ENCODE data around the gene CDAN1. TPM values are rescaled to one million over a fixed set of nuclear protein-coding genes. Genes with fewer than 3 reads are reported as not detected.

The CDAN1 gene
- total and polyA plus RNA-seq, 5 donors = 4.7 to 8.0 (median 7.0) TPM

- Histone ChIP-seq H3K27ac (ENCODE audit: low read length) (no peak overlapping the region), H3K4me1 (ENCODE audit: control insufficient read depth, insufficient read depth, low read length) (no peaks in the 10 kb centered on the region), H3K9me3 (ENCODE audit: control insufficient read depth, low read length) (no peaks in the 10 kb centered on the region), H3K4me3 (ENCODE audit: low read length) (no peak overlapping the region), H3K27me3 (ENCODE audit: control insufficient read depth, insufficient read depth) (no peaks in the 10 kb centered on the region)
- intact Hi-C loops (cut with DNase I) = no loop called here
- 88% methylated on average over 4 of the region's 4 CpGs for WGBS
- DNase-seq (no peak), ATAC-seq (no peak)
These were observed 13.9 kb downstream of the CDAN1 start for GRCh38 chr15:42723068-42723467.

DNA sequence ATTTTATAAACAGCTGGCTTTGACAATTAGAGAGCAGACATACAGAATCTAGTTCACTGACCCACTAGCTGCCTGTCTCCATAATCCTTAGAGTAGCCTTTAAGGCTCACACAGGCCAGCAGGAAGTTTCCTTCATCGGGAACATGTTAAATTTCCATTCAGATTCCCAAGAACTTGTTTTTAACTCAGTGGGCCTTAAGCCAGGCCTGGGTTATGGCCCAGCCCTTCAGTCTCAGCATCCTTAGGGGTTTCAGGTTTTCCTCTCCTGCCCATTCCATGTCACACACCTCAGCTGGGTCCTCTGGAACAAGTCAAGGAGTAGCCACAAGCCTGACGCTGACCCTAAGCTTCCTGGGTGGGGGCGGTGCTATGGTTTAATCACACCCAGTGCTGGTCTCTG is 15.0 kb downstream of the CDAN1 start:
- DNase-seq (no peak), ATAC-seq (peak; percentile 3 to 46)
- intact Hi-C loops (cut with DNase I) = no loop called here
- H3K27ac ChIP-seq (ENCODE audit: low read length) = no peak overlapping the region
- 54% methylated on average over 3 of the region's 3 CpGs for WGBS
- H3K27me3 ChIP-seq (ENCODE audit: control insufficient read depth, insufficient read depth) = no peaks in the 10 kb centered on the region
- no peaks in the 10 kb centered on the region for H3K9me3 ChIP-seq (ENCODE audit: control insufficient read depth, low read length)
- no peak overlapping the region for H3K4me3 ChIP-seq (ENCODE audit: low read length)
- no peaks in the 10 kb centered on the region for H3K4me1 ChIP-seq (ENCODE audit: control insufficient read depth, insufficient read depth, low read length)

- intact Hi-C loops (cut with DNase I) = no loop called here
- no peak for DNase-seq
- WGBS = 80% methylated on average over 6 of the region's 6 CpGs
- no peaks in the 10 kb centered on the region for H3K27me3 ChIP-seq (ENCODE audit: control insufficient read depth, insufficient read depth)
- no peaks in the 10 kb centered on the region for H3K4me1 ChIP-seq (ENCODE audit: control insufficient read depth, insufficient read depth, low read length)
- no peak for ATAC-seq
- H3K9me3 ChIP-seq (ENCODE audit: control insufficient read depth, low read length) = no peaks in the 10 kb centered on the region
- no peak overlapping the region for H3K4me3 ChIP-seq (ENCODE audit: low read length)
- no peak overlapping the region for H3K27ac ChIP-seq (ENCODE audit: low read length)
These were observed 15.9 kb downstream of the CDAN1 start for GRCh38 chr15:42721016-42721415.

- Histone ChIP-seq H3K4me1 (ENCODE audit: control insufficient read depth, insufficient read depth, low read length) (no peaks in the 10 kb centered on the region), H3K4me3 (ENCODE audit: low read length) (no peak overlapping the region), H3K9me3 (ENCODE audit: control insufficient read depth, low read length) (no peaks in the 10 kb centered on the region), H3K27me3 (ENCODE audit: control insufficient read depth, insufficient read depth) (no peaks in the 10 kb centered on the region), H3K27ac (ENCODE audit: low read length) (no peak overlapping the region)
- intact Hi-C loops (cut with DNase I) = no loop called here
- WGBS = 86% methylated on average over 3 of the region's 3 CpGs
- DNase-seq = no peak
- ATAC-seq = no peak
These were observed 16.9 kb downstream of the CDAN1 start for GRCh38 chr15:42720071-42720470.

DNA sequence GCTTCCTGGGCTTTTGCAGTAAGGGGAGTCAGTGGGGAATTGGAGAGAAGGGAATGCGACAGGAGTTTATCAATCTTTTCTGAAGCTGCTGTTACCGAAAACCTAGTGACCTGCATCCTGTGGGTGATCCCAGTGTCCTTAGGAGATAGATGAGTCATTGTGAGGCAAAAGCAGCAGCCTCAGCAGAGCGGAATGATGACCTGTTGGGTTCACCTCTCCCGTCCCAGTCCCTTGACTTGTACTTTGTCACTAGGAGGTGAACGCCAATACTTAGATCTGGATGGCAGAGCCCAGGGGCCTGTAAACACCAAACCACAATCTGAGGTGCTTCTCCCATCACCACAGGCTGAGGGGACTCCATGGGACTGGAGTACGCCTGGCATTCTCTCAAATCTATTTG is 17.9 kb downstream of the CDAN1 start:
- intact Hi-C loops (cut with DNase I) = no loop called here
- 88% methylated on average over 6 of the region's 6 CpGs for WGBS
- no peaks in the 10 kb centered on the region for H3K27me3 ChIP-seq (ENCODE audit: control insufficient read depth, insufficient read depth)
- no peak overlapping the region for H3K27ac ChIP-seq (ENCODE audit: low read length)
- no peak for ATAC-seq
- no peaks in the 10 kb centered on the region for H3K4me1 ChIP-seq (ENCODE audit: control insufficient read depth, insufficient read depth, low read length)
- no peak overlapping the region for H3K4me3 ChIP-seq (ENCODE audit: low read length)
- DNase-seq = no peak
- H3K9me3 ChIP-seq (ENCODE audit: control insufficient read depth, low read length) = no peaks in the 10 kb centered on the region

DNA sequence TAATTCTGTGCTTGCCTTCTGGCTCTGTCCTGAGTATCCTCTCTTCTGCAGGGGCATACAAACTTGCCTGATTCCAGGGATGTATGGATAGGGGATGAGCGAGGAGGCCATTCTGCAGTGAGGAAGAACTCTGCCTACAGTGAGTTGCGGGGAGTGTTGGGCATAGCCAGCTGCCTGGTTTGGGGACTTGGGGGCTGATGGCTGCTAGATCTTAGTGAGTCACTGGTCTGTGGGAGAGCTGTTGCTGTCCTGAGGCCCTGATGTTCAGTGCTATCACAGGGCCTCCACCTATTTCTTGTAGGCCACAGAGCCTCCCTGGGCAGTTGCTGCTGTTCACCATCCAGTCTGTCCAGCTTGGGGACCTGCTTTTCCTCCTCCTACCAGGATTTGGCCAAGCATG is 20.3 kb downstream of the CDAN1 start:
- no peak for ATAC-seq

GRCh38 chr15:42716125-42716524 is 20.8 kb downstream of the CDAN1 start:
- intact Hi-C loops (cut with DNase I) = no loop called here
- DNase-seq = no peak
- no peak for ATAC-seq
- no peak overlapping the region for H3K4me3 ChIP-seq (ENCODE audit: low read length)
- WGBS = 93% methylated on average over 5 of the region's 5 CpGs
- H3K4me1 ChIP-seq (ENCODE audit: control insufficient read depth, insufficient read depth, low read length) = no peaks in the 10 kb centered on the region
- H3K27me3 ChIP-seq (ENCODE audit: control insufficient read depth, insufficient read depth) = no peaks in the 10 kb centered on the region
- H3K9me3 ChIP-seq (ENCODE audit: control insufficient read depth, low read length) = no peaks in the 10 kb centered on the region
- no peak overlapping the region for H3K27ac ChIP-seq (ENCODE audit: low read length)

More for the DNA sequence above, 20.3 kb downstream of the CDAN1 start:
- Histone ChIP-seq H3K27ac (ENCODE audit: low read length) (no peak overlapping the region), H3K4me1 (ENCODE audit: control insufficient read depth, insufficient read depth, low read length) (no peaks in the 10 kb centered on the region), H3K27me3 (ENCODE audit: control insufficient read depth, insufficient read depth) (no peaks in the 10 kb centered on the region), H3K9me3 (ENCODE audit: control insufficient read depth, low read length) (no peaks in the 10 kb centered on the region), H3K4me3 (ENCODE audit: low read length) (no peak overlapping the region)
- no peak for DNase-seq
- WGBS = 98% methylated on average over 2 of the region's 2 CpGs
- intact Hi-C loops (cut with DNase I) = no loop called here

DNA sequence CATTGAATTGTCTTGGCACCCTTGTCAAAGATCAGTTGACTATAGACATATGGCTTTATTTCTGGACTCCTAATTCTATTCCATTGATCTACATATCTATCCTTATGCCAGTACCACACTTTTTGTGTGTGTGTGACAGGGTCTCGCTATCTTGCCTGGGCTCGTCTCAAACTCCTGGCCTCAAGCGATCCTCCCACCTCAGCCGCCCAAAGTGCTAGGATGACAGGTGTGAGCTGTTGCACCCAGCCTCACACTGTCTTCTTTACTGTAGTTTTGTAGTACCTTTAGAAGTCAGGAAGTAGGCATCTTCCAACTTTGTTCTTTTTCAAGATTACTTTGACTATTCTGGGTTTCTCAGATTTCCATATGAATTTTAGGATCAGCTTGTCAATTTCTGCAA is 24.3 kb downstream of the CDAN1 start:
- WGBS = 93% methylated on average over 4 of the region's 4 CpGs
- Histone ChIP-seq H3K27ac (ENCODE audit: low read length) (no peak overlapping the region), H3K4me1 (ENCODE audit: control insufficient read depth, insufficient read depth, low read length) (no peaks in the 10 kb centered on the region), H3K9me3 (ENCODE audit: control insufficient read depth, low read length) (no peaks in the 10 kb centered on the region), H3K4me3 (ENCODE audit: low read length) (no peak overlapping the region), H3K27me3 (ENCODE audit: control insufficient read depth, insufficient read depth) (no peaks in the 10 kb centered on the region)
- intact Hi-C loops (cut with DNase I) = no loop called here
- DNase-seq (no peak), ATAC-seq (no peak)

DNA sequence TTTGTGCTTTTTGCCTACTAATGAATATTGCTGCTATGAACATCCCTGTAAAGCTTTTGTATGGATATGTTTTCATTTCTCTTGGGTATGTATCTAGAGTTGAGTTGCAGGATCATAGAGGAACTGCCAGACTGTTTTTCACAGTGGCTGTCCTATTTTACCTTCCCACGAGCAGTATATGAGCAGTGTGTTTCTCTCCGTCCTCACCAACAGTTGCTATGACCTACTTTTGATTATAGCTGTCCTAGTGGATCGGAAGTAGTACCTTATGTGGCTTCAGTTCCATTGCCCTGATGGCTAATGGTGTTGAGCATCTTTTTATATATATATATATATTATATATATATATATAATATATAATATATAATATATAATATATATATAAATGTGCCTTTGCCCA is 25.2 kb downstream of the CDAN1 start:
- intact Hi-C loops (cut with DNase I) = no loop called here
- H3K27ac ChIP-seq (ENCODE audit: low read length) = no peak overlapping the region
- DNase-seq (no peak), ATAC-seq (no peak)
- WGBS = 83% methylated on average over 3 of the region's 3 CpGs
- H3K9me3 ChIP-seq (ENCODE audit: control insufficient read depth, low read length) = no peaks in the 10 kb centered on the region
- H3K4me3 ChIP-seq (ENCODE audit: low read length) = no peak overlapping the region
- no peaks in the 10 kb centered on the region for H3K27me3 ChIP-seq (ENCODE audit: control insufficient read depth, insufficient read depth)
- H3K4me1 ChIP-seq (ENCODE audit: control insufficient read depth, insufficient read depth, low read length) = no peaks in the 10 kb centered on the region

GRCh38 chr15:42710662-42711061 is 26.3 kb downstream of the CDAN1 start:
- 61% methylated on average over 2 of the region's 2 CpGs for WGBS
- no peak for DNase-seq
- H3K4me1 ChIP-seq (ENCODE audit: control insufficient read depth, insufficient read depth, low read length) = no peaks in the 10 kb centered on the region
- no peaks in the 10 kb centered on the region for H3K27me3 ChIP-seq (ENCODE audit: control insufficient read depth, insufficient read depth)
- no peak overlapping the region for H3K27ac ChIP-seq (ENCODE audit: low read length)
- no peak overlapping the region for H3K4me3 ChIP-seq (ENCODE audit: low read length)
- intact Hi-C loops (cut with DNase I) = no loop called here
- peak; percentile 48 to 53 for ATAC-seq
- no peaks in the 10 kb centered on the region for H3K9me3 ChIP-seq (ENCODE audit: control insufficient read depth, low read length)

- no peak overlapping the region for H3K4me3 ChIP-seq (ENCODE audit: low read length)
- ATAC-seq (no peak), DNase-seq (no peak)
- intact Hi-C loops (cut with DNase I) = loop anchor here in 3 of 4 donors (5.0 to 10.0 kb wide), 2 partner anchors 217 to 219 kb away; partner anchors contain the start of gene TTBK2 (in 1 of the 3)
- H3K27ac ChIP-seq (ENCODE audit: low read length) = no peak overlapping the region
- WGBS = 80% methylated on average over 3 of the region's 3 CpGs
- H3K4me1 ChIP-seq (ENCODE audit: control insufficient read depth, insufficient read depth, low read length) = no peaks in the 10 kb centered on the region
- H3K27me3 ChIP-seq (ENCODE audit: control insufficient read depth, insufficient read depth) = no peaks in the 10 kb centered on the region
- H3K9me3 ChIP-seq (ENCODE audit: control insufficient read depth, low read length) = no peaks in the 10 kb centered on the region
These were observed 28.9 kb downstream of the CDAN1 start for GRCh38 chr15:42707873-42708544.

GRCh38 chr15:42707068-42707467 is 29.9 kb downstream of the CDAN1 start:
- Histone ChIP-seq H3K9me3 (ENCODE audit: control insufficient read depth, low read length) (no peaks in the 10 kb centered on the region), H3K4me1 (ENCODE audit: control insufficient read depth, insufficient read depth, low read length) (no peaks in the 10 kb centered on the region), H3K27me3 (ENCODE audit: control insufficient read depth, insufficient read depth) (no peaks in the 10 kb centered on the region), H3K27ac (ENCODE audit: low read length) (no peak overlapping the region), H3K4me3 (ENCODE audit: low read length) (no peak overlapping the region)
- intact Hi-C loops (cut with DNase I) = loop anchor here in 3 of 4 donors (5.0 to 10.0 kb wide), 2 partner anchors 218 to 220 kb away; partner anchors contain the start of gene TTBK2 (in 1 of the 3)
- 91% methylated on average over 2 of the region's 2 CpGs for WGBS
- ATAC-seq (no peak), DNase-seq (no peak)
